ENCODE measurements around the gene SLC35G3. TPM values are rescaled to one million over a fixed set of nuclear protein-coding genes. Genes with fewer than 3 reads are reported as not detected.
A peak's percentile ranks its signal among the peaks of the same experiment; 100 is the strongest.
"Not testable (repeated sequence)": the region's sequence is repeated elsewhere in the genome, so short reads cannot be mapped to it uniquely, and the experiment has no call there.

Gene SLC35G3
- total RNA-seq, 1 donor from 2014 or later, result not detected

DNA sequence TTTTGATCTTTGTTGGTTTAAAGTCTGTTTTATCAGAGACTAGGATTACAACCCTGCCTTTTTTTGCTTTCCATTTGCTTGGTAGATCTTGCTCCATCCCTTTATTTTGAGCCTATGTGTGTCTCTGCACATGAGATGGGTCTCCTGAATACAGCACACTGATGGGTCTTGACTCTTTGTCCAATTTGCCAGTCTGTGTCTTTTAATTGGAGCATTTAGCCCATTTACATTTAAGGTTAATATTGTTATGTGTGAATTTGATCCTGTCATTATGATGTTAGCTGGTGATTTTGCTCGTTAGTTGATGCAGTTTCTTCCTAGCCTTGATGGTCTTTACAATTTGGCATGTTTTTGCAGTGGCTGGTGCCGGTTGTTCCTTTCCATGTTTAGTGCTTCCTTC, 8.4 kb upstream of the SLC35G3 start:
- DNase-seq, result not testable (repeated sequence)

DNA sequence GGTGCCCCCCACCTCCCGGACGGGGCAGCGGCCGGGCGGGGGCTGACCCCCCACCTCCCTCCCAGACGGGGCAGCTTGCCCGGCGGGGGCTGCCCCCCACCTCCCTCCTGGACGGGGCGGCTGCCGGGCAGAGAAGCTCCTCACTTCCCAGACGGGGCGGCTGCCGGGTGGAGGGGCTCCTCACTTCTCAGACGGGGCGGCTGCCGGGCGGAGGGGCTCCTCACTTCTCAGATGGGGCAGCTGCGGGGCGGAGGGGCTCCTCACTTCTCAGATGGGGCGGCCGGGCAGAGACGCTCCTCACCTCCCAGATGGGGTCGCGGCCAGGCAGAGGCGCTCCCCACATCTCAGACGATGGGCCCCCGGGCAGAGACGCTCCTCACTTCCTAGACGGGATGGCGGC, 869 bp upstream of the SLC35G3 start:
- not testable (repeated sequence) for DNase-seq

DNA sequence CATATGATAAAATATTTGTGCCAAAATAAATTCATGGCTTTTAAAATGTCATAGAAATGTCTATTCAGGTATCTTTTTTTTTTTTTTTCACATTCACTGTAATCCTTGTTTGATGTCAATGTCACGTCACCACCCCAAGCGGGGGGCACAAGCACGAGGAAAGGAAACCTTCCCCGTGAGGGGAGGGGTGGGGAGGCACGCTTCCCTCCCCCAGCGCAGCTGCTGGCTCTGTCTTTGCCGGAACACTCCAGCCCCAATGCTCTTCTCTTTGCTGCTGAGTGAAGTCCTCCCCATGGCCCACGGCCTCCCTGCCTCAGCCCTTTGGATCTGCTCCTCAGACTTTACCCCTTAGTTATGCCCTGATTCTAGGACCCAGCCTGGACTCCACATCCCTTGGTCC, 1.5 kb downstream of the SLC35G3 start:
- DNase-seq, result no peak

DNA sequence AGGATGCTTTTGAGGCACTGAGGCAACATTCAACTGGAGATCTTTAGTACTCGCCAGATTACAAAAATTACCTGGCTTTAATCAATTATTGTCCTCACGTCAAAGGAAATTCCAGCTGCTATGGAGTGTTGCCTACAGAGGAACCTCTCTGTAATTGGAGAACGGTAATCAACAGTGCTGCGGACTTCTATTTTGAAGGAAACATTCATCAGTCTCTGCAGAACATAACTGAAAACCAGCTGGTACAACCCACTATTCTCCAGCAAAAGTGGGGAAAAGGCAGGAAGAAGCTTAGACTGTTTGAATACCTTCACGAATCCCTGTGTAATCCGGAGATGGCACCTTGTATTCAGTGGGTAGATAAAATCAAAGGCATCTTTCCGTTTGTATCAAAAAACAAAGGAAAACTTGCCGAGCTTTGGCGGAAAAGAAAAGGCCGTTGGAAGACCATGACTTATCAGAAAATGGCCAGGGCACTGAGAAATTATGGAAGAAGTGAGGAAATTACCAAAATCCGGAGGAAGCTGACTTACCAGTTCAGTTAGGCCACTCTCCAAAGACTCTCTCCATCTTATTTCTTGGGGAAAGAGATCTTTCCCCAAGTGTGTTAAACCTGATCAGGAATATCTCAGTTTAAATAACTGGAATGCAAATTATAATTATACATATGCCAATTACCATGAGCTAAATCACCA, 3.0 kb downstream of the SLC35G3 start:
- peak; percentile 62 for DNase-seq

DNA sequence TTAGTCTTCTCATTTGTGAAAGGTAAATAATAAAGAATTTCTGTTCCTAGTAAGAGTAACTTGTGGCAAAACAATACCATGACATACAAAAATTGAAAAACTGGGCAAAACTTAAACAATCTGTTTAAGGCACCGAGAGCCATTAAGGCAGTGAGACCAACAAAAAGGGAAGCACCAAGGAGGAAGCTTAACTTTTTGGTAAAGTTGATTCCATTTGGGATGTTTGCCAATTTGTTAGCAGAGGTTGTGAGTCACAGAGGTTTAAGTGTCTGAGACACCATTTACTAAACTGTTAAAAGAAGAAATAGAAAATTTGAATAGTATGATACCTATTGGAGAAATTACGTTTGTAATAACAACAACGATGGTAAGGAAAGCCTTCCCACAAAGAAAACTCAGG, 4.9 kb downstream of the SLC35G3 start:
- peak; percentile 57 for DNase-seq

DNA sequence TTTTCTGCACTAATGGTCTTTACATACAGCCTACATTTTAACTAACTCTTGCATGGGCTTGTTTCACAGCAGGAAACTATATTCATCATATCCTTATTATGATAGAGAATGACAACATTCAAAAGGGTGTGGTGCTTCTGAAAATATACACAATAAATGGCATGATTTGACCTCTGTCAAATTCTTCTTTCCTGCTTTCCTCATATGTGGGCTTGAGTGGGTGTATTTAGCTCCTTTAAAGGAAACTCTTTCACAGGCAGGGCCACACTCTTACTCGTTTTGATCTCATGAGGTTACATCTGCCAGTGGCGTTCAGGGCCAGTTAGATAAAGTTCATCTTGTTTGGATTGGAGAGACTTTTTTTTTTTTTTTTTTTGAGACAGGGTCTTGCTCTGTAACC, 6.1 kb downstream of the SLC35G3 start:
- DNase-seq, result peak; percentile 17

DNA sequence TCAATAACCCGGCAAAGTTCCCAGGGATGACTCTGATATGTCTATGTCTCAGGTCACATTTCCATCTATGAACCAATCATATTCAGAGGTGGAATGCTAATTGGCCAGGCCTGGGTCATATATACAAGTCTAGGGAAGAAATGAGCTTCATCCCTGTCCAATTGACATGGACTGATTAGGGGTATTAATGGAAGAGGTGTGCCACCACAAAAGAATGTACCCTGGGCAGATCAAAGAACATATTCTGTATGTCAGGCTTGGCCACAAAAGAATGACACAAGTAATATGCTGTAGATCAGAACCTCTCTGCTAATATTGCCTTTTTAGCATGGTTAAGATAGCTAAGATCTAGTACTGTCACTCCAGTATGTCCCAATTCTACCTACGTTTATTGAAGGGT, 6.7 kb downstream of the SLC35G3 start:
- DNase-seq, result no peak

DNA sequence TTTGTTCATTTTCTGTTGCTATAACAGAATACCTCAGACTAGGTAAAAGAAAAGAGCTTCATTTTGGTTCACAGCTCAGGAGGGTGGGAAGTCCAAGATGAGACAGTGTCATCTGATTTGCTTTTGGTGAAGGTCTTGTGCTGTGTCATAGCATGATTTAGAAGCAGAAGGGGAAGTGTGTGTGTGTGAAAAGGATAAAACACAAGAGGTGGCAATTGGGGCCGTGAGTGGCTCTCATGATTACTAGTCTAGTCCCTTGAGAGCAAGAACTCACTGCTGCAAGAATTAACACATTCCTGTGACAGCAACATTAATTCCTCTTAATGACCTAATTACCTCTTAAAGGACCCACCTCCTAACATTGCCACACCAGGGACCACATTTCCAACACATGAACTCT, 8.3 kb downstream of the SLC35G3 start:
- no peak for DNase-seq

DNA sequence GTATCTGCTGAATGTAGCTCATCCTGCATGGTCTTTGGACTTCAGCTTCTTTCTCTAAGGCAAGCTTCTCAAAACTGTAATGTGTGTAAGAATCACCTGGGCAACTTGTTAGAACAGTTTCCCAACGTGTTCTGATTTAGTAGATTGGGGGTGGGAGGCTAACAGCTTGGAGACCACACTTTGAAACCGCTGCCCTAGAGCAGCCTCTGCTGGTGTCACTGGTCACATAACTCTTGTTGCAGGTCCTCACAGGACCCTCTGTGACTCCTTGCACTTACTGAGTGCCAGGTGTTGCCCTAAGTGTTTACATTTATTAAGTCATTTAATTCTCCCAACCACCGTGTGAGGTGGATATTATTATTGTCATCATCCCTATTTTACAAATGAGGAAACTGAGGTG, 9.9 kb downstream of the SLC35G3 start:
- no peak for DNase-seq

DNA sequence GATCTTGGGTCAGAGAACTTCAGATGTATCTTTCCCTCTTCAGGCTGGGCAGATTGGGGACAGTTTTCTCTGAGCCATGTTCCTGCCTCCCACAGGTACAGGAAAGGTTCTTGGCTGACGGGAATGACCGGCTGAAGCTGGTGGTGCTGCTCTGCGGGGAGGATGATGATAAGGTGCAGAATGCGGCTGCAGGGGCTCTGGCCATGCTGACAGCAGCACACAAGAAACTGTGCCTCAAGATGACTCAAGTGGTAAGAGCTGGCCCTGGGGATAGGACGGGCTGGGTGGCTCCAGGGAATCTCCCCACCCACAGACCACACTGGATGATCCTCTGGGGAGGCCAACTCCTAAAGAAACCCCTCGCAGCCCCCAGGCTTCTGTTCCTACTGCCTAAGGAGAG, 10.9 kb downstream of the SLC35G3 start:
- no peak for DNase-seq

DNA sequence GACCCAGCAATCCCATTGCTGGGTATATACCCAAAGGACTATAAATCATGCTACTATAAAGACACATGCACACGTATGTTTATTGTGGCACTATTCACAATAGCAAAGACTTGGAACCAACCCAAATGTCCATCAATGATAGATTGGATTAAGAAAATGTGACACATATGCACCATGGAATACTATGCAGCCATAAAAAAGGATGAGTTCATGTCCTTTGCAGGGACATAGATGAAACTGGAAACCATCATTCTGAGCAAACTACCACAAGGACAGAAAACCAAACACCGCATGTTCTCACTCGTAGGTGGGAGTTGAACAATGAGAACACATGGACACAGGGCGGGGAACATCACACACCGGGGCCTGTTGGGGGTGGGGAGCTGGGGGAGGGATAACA, 14.8 kb downstream of the SLC35G3 start:
- DNase-seq, result not testable (repeated sequence)

DNA sequence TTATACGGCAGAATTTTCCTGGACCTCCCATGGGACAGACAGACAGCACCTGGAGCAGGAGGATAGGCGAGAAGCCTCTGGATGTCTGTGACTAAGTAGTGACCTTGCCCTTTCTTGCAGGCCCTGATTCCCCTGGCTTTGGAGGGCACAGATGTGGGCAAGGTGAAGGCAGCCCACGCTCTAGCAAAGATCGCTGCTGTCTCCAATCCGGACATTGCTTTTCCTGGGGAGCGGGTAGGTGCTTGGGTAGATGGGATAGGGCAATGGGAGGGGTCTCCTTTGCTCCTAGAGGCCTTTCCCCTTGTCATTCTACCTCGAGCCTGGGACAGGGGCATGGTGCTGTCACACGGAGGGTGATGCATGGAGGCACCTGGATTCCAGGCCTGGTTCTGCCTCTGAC, 17.3 kb downstream of the SLC35G3 start:
- no peak for DNase-seq

DNA sequence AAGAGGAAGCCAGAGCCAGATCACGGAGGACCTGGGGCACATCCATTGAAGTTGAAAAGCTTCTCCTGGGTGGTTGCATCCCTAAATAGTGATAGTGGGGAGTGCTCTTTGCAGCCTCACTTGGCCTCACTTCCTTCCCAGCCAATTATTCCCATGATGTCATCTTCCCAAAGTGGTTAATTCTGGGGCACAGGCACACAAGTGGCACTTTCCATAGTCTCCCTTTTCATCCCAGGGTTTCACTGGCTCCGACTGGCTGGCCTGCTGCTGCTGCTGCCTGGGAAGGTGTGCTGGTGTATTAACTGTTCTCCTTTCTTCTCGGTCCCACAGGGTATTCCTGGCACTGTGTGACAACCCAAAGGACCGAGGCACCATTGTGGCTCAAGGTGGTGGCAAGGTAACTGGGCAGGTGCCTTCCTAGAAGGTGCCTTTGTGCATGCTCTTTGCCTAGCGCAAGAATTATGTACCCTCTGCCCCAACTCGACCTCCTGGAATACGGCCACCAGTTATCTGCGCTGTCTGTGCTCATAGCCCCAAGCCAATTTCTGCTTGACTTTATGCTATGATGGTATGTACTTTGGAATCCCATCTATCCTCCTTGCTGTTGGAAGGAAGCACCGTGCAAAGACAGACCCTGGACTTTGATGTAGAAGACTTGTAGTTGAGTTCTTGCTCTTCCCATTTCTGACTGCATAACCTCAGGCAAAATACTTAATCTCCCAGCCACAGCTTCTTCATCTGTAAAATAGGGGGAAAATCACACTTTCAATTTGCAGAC, 18.4 kb downstream of the SLC35G3 start:
- DNase-seq, result no peak

DNA sequence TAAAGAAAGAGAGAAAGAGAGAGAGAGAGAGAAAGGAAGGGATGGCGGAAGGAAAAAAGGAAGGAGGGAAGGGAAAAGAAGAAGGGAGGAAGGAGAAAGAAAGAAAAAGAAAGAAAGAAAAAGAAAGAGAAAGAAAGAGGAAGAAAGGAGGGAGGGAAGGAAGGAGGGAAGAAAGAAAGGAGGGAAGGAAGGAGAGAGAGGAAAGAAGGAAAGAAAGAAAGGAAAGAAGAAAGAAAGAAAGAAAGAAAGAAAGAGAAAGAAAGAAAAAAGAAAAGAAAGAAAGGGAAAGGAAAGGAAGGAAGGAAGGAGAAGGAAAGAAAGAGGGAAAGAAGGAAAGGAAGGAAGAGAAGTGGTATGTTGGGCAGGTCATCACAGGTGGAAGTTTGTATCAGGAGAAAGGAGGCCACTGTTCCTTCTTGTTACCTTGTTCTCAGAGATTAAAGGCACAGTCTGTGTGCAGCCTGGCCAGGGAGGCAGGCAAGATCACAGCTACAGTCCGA, 19.3 kb downstream of the SLC35G3 start:
- DNase-seq, result no peak

DNA sequence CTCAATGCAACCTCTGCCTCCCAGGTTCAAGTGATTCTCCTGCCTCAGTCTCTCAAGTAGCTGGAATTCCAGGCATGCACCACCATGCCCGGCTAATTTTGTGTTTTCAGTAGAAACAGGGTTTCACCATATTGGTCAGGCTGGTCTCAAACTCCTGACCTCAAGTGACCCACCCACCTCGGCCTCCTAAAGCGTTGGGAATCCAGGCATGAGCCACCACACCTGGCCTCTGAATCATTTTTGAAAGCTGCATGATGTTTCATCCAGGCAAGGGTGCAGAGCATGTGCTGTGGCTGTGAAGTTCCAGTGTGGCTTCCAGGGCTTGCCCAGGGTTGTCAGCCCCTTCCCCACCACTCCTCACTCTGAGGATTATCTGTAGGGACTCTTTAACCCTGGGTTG, 21.9 kb downstream of the SLC35G3 start:
- DNase-seq, result not testable (repeated sequence)

DNA sequence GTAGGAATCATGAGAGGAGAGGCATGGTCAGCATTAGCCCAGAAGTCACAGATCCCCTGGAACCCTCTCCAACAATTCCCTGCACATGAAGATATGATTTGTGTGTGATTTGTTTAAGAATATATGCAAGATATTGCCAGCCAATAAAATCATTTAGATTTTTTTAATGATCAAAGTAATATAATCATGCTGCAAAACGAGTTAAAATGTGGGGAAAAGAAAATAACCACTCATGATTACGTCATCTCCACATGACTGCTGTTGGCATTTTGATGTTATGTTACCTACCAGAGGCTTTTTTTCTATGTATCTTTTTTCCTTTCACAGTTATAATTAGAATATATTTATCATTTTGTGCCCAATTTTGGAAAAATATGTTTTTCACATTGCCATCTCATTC, 22.4 kb downstream of the SLC35G3 start:
- DNase-seq, result peak; percentile 41

DNA sequence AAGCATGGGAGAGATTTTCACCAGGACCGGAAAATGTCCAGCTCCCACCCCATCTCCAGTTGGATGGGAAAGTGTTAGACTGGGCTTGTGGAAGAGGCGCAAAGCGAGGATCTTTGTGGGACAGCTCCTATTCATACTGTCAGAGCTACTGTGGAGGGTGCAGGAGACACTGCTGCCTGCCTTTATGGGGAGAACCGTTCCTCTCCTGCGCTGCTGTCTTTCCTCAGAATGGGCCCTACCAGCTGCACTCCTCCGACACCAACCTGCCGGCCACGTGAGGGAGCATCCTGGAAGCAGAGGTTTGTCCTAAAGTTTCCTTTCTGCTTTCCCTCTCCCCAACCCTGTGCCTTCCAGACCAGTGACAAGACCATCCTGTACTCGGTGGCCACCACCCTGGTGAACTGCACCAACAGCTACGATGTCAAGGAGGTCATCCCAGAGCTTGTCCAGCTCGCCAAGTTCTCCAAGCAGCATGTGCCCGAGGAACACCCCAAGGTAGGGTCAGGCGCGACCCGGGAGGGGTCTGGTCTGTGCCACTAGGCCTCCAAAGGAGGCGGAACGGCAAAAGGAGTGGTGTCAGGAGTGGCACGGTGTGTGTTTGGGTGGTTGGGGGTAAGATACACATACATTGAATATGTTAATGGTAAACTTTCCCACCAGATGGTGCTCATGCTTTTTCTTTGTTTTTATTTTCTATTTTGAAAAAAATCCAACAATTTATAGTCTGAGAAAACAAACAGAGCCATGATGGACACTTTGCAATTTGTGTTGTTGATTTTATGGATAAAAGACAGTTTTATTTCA, 23.0 kb downstream of the SLC35G3 start:
- DNase-seq, result peak; percentile 63

DNA sequence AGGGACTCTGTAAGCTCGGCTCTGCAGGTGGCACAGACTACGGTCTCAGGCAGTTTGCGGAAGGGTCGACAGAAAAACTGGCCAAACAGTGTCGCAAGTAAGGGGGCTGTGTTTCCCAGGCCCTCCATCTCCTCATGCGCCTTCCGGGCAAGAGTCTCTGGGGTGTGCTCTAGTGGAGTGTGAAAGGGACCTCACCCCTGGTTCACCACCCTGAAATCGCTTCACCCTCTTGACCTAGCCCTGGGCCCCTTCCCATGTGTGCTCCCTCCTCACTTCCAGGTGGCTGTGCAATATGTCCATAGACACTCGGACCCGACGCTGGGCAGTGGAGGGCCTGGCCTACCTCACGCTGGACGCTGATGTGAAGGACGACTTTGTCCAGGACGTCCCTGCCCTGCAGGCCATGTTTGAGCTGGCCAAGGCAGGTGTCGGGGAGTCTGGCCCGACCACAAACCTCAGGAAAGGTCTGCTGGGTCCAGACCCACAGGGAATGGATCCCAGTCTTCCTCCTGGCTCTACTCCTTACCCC, 24.3 kb downstream of the SLC35G3 start:
- DNase-seq, result no peak

DNA sequence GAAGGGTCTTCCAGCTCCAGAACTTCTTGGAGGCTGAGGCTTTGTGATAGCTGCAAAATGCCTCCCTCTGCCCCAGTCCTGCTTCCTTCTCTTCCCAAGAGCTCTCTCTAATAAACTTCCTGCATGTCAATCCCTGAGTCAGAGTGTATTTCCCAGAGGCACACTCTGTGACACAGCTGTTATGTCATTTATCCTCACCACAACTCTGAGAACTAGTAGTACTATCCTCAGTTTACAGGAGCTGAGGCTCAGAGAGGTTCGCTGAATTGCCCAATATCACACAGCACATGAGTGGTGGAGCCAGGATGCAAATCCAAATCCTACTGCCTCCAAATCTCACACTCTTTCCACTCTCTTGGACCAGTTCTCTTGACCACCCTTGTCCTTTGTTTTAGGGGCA, 26.5 kb downstream of the SLC35G3 start:
- DNase-seq, result peak; percentile 33

DNA sequence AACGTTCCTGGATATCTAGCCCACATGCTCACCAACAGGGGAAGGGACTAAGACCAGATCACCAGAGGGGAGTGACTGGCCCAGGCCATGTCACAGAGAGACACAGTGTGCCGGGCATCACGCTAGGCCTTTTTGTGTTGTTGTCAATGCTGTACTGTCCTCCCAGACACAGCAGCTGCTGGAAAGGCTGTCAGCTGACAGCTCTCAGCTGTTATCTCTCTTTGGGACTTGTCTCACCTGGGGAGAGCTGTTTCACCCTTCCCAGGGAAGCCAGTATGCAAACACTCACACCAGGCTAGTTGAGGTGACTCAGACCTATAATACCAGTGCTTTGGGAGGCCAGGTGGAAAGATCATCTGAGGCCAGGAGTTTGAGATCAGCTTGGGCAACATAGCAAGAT, 27.1 kb downstream of the SLC35G3 start:
- DNase-seq, result no peak

DNA sequence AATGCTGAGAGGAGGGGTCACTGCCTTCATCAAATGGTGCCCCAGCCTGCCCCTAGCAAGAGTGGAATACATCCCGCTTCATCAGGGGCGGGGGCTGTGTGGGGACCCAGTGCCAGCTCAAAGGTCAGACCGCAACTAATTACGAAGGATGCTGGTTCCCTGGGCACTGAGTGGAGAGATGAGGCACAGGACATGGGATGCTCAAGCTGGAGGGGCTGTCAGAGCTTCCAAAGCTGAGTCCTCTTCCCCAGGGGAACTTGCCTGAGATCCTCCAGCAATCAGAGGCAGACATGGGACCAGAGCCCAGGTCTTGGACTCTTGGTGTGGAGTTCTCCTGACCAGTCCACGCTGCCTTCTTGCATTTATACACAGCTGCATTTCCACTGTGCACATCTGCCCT, 27.7 kb downstream of the SLC35G3 start:
- DNase-seq, result no peak

DNA sequence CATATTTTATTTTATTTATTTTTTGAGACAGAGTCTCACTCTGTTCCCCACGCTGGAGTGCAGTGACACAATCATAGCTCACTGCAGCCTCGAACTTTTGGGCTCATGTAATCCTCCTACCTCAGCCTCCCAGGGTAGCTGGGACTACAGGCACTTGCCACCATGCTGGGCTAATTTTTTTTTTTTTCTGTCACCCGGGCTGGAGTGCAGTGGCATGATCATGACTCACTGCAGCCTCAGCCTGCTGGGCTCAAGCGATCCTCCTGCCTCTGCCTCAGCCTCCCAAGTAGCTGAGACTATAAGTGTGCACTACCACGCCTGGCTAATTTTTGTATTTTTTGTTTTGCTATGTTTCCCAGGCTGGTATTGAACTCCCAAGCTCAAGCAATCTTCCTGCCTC, 29.5 kb downstream of the SLC35G3 start:
- no peak for DNase-seq

DNA sequence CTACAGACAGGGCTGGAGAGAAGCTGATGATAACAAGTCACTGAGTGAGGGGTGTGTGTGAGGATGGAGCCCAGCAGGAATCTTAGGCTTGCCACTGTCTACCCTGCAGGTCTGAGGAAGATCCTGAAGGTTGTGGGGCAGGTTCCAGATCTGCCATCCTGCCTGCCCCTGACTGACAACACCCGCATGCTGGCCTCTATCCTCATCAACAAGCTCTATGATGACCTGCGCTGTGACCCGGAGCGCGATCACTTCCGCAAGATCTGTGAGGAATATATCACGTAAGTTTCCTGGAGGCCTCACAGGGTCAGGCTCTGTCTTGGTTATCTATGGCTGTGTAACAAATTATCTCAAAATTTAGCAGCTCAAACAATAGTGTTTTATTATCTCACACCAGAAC, 30.3 kb downstream of the SLC35G3 start:
- no peak for DNase-seq
